ENCODE measurements around the gene VPS13D.

- no peak for TF ChIP-seq CTCF (IDR thresholded peaks at IDR 0.05)
- TF ChIP-seq POLR2A (IDR thresholded peaks at IDR 0.05), result no peak
These were observed 66.8 kb downstream of the VPS13D start for GRCh38 chr1:12296623-12297022.

All from uterus (tissue), 2 donors.